Calu3 (cell line): Measurements from ENCODE around the gene LAMP1. TPM values are rescaled to one million over a fixed set of nuclear protein-coding genes. Genes with fewer than 3 reads are reported as not detected.
"Not testable (repeated sequence)": the region's sequence is repeated elsewhere in the genome, so short reads cannot be mapped to it uniquely, and the experiment has no call there.

Experiments
- BruUV-seq: library from RNA; stranded (reverse); fragments of 400-500 nt; replicated peaks from 2 replicates; lab custom pipeline; 2021; lab: Mats Ljungman, UMichigan
- CTCF ChIA-PET: fragments of 300-600 bp; sonication (Branson Sonifier 250); formaldehyde crosslinking; loops from one replicate; lab custom pipeline; 2022; ENCODE audit warnings: antibody characterized with exemption; lab: Charles Lee
- DNase-seq: peaks from one replicate; pipeline ENCODE4 v3.0.0; 2022
- H3K27ac Mint-ChIP-seq: one replicate; pipeline ENCODE4 v1.8.0; 2022; ENCODE audit warnings: mixed read lengths; ENCODE audit not compliant: unreplicated experiment
- H3K27me3 Mint-ChIP-seq: one replicate; pipeline ENCODE4 v1.8.0; 2022; ENCODE audit warnings: mixed read lengths; ENCODE audit not compliant: unreplicated experiment
- H3K36me3 Mint-ChIP-seq: one replicate; pipeline ENCODE4 v1.8.0; 2022; ENCODE audit warnings: mild to moderate bottlenecking, moderate library complexity, mixed read lengths; ENCODE audit not compliant: insufficient read depth, unreplicated experiment
- H3K4me1 Mint-ChIP-seq: one replicate; pipeline ENCODE4 v1.8.0; 2022; ENCODE audit warnings: mild to moderate bottlenecking, low read depth, mixed read lengths; ENCODE audit not compliant: unreplicated experiment
- H3K4me3 Mint-ChIP-seq: one replicate; pipeline ENCODE4 v1.8.0; 2022; ENCODE audit warnings: mild to moderate bottlenecking, low read depth, moderate library complexity, mixed read lengths; ENCODE audit not compliant: unreplicated experiment
- H3K9me3 Mint-ChIP-seq: one replicate; pipeline ENCODE4 v1.8.0; 2022; ENCODE audit warnings: low read depth, mixed read lengths; ENCODE audit not compliant: unreplicated experiment
- intact Hi-C: fragments of 100-400 bp; cut with micrococcal nuclease; formaldehyde crosslinking; loops from one replicate; pipeline ENCODE4 v1.10.0; 2022; ENCODE audit not compliant: unreplicated experiment
- total RNA-seq: library from RNA; stranded (reverse); gene quantifications from 2 replicates; pipeline ENCODE4 v1.2.3, GENCODE V29; 2022
- TF ChIP-seq, protein P1 (sequence below): fragments of 200-600 bp; IDR thresholded peaks from one replicate; pipeline ENCODE4 v1.8.0; 2022; ENCODE audit warnings: antibody characterized with exemption; ENCODE audit not compliant: unreplicated experiment

Gene LAMP1
- total RNA-seq, 1 experiment from 2014 or later = 70.7 TPM

DNA sequence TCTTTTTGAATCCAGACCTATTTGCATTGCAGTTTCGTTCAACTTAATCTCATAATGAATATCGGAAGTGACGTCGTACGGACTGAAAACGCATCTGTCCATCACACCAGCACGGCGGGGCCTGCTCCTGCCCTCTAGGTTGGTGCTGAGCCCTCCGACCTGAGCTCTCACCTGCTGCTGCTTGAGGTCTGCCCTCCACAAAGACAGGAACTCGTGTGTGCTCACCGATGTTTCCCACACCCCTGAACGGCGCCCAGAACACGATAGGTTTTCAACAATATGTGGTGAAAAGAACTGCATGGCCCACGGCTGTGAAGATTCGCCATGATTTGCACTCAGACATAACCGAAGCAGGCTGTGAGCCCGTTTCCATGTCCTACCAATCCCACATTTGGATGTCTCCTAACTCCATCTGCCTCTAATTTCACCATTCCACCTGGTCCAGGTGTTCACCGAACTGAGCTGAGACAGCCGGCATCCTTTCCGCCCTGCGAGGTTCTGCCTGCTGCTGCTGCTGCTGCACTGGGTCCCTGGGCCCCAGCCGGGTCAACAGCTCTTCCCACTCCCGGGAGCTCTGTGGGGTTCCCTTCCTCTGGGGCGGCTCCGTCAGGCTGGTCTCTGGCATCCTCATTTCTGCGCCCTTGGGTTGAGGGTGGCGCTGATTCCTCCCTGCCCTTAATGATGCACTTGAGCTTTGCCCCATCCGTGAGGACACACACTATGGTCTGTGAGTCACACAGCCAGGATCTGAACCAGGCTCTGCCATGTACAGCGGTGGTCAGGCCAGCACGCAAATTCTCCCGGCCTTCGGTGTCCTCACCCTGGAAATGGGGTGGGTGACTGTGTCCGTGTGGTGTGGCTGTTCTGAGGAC, 46.0 kb downstream of the LAMP1 start:
- Mint-ChIP-seq H3K27ac (no peak overlapping the region), H3K27me3 (no peaks in the 10 kb centered on the region), H3K4me3 (no peak overlapping the region), H3K4me1 (no peaks in the 10 kb centered on the region), H3K9me3 (no peaks in the 10 kb centered on the region), H3K36me3 (no peaks in the 10 kb centered on the region)
- TF ChIP-seq, protein P1, sequence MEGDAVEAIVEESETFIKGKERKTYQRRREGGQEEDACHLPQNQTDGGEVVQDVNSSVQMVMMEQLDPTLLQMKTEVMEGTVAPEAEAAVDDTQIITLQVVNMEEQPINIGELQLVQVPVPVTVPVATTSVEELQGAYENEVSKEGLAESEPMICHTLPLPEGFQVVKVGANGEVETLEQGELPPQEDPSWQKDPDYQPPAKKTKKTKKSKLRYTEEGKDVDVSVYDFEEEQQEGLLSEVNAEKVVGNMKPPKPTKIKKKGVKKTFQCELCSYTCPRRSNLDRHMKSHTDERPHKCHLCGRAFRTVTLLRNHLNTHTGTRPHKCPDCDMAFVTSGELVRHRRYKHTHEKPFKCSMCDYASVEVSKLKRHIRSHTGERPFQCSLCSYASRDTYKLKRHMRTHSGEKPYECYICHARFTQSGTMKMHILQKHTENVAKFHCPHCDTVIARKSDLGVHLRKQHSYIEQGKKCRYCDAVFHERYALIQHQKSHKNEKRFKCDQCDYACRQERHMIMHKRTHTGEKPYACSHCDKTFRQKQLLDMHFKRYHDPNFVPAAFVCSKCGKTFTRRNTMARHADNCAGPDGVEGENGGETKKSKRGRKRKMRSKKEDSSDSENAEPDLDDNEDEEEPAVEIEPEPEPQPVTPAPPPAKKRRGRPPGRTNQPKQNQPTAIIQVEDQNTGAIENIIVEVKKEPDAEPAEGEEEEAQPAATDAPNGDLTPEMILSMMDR = no peak
- CTCF ChIA-PET = no interaction called here
- intact Hi-C loops = no loop called here
- no peak for DNase-seq
- BruUV-seq = no TSS peak

DNA sequence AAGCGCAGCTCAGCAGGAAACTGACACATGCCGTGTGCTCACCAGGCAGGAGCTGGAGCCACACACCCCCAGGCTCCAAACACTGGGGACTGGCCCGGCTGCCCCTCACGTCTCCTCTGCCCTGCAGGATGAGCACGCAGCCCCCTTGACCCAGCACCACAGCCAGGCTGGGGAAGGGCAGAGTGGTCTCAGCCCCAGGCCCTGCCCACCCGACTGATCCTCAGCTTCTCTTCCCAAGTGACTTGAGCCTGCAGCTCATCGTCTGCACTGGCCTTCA, 46.6 kb downstream of the LAMP1 start:
- Mint-ChIP-seq H3K27me3 (no peaks in the 10 kb centered on the region), H3K4me1 (no peaks in the 10 kb centered on the region), H3K36me3 (no peaks in the 10 kb centered on the region), H3K27ac (no peak overlapping the region), H3K4me3 (no peak overlapping the region), H3K9me3 (no peaks in the 10 kb centered on the region)
- intact Hi-C loops = no loop called here
- TF ChIP-seq, protein P1 = no peak
- no peak for DNase-seq
- no TSS peak for BruUV-seq
- CTCF ChIA-PET = no interaction called here

DNA sequence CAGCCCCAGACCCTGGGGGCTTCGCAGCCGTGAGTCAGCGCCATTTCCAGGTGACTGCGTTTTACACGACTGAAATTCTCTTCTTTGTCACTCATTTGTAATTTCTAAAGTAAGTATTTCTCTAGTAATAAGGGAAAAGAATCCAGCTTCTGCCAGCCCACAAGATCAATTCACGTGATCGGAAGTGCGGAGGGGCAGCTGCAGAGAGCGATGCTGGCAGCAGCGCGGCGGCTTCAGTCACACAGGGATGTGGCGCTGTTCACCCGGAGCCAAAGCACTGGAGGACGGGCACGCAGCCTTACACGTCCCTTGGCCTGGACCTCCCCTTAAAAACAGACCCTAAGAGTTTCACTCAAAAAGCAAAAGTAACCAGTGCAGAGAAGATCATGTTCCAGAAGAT, 48.4 kb downstream of the LAMP1 start:
- H3K27ac Mint-ChIP-seq = no peak overlapping the region
- TF ChIP-seq, protein P1 = no peak
- H3K4me1 Mint-ChIP-seq = no peaks in the 10 kb centered on the region
- H3K36me3 Mint-ChIP-seq = peaks cover 5% of the 10 kb centered on the region
- no peaks in the 10 kb centered on the region for H3K9me3 Mint-ChIP-seq
- intact Hi-C loops = no loop called here
- no TSS peak for BruUV-seq
- H3K4me3 Mint-ChIP-seq = no peak overlapping the region
- DNase-seq = no peak
- CTCF ChIA-PET = no interaction called here
- H3K27me3 Mint-ChIP-seq = no peaks in the 10 kb centered on the region

DNA sequence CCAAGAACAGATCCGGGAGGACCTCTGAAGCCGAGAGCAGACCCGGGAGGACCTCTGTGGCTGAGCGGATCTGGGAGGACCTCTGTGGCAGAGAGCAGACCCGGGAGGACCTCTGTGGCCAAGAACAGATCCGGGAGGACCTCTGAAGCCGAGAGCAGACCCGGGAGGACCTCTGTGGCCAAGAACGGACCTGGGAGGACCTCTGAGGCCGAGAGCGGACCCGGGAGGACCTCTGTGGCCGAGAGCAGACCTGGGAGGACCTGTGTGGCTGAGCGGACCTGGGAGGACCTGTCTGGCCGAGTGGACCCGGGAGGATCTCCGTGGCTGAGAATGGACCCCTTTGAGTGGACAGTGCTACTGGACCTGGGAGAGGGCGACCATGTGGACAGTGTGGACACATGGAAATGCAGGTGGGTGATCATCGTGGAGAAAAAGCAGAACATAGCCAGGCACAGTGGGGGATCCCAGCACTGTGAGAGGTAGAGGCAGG, 50.7 kb downstream of the LAMP1 start:
- BruUV-seq = not testable (repeated sequence)

DNA sequence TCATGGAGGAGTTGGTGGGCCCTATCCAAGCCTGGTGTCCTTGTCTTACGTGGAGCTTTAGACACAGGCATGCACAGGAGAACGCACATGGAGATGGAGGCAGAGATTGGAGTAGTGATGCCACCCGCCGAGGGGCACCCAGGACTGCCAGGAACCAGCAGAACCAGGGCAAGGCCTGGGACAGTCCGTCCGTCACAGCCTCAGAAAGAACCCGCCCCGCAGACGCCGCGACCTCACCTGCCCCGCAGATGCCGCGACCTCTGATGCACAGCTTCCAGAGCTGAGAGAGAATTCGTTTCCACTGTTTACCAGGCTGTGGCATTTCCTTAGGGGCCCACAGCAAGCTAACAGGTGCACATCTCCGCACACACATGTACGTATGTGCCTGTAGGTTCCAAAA, 51.6 kb downstream of the LAMP1 start:
- DNase-seq = no peak
- no peaks in the 10 kb centered on the region for H3K27me3 Mint-ChIP-seq
- H3K36me3 Mint-ChIP-seq = peaks cover 5% of the 10 kb centered on the region
- no peaks in the 10 kb centered on the region for H3K9me3 Mint-ChIP-seq
- H3K4me1 Mint-ChIP-seq = no peaks in the 10 kb centered on the region
- H3K4me3 Mint-ChIP-seq = no peak overlapping the region
- intact Hi-C loops = no loop called here
- TF ChIP-seq, protein P1 = no peak
- H3K27ac Mint-ChIP-seq = no peak overlapping the region
- CTCF ChIA-PET = no interaction called here
- no TSS peak for BruUV-seq

More for the DNA sequence above, 50.7 kb downstream of the LAMP1 start:
- H3K4me3 Mint-ChIP-seq, intact Hi-C loops, H3K27ac Mint-ChIP-seq, H3K36me3 Mint-ChIP-seq, H3K4me1 Mint-ChIP-seq, DNase-seq, CTCF ChIA-PET, H3K9me3 Mint-ChIP-seq, H3K27me3 Mint-ChIP-seq: not testable (repeated sequence)
